COLO668 (cell line): ENCODE measurements around the gene E2F7.
A peak's percentile ranks its signal among the peaks of the same experiment; 100 is the strongest.
"Not testable (repeated sequence)": the region's sequence is repeated elsewhere in the genome, so short reads cannot be mapped to it uniquely, and the experiment has no call there.

Experiments used
- DNase-seq: peaks from one replicate; lab custom pipeline; 2025; ENCODE audit not compliant: unreplicated experiment; lab: John Stamatoyannopoulos, UW

The E2F7 gene, protein sequence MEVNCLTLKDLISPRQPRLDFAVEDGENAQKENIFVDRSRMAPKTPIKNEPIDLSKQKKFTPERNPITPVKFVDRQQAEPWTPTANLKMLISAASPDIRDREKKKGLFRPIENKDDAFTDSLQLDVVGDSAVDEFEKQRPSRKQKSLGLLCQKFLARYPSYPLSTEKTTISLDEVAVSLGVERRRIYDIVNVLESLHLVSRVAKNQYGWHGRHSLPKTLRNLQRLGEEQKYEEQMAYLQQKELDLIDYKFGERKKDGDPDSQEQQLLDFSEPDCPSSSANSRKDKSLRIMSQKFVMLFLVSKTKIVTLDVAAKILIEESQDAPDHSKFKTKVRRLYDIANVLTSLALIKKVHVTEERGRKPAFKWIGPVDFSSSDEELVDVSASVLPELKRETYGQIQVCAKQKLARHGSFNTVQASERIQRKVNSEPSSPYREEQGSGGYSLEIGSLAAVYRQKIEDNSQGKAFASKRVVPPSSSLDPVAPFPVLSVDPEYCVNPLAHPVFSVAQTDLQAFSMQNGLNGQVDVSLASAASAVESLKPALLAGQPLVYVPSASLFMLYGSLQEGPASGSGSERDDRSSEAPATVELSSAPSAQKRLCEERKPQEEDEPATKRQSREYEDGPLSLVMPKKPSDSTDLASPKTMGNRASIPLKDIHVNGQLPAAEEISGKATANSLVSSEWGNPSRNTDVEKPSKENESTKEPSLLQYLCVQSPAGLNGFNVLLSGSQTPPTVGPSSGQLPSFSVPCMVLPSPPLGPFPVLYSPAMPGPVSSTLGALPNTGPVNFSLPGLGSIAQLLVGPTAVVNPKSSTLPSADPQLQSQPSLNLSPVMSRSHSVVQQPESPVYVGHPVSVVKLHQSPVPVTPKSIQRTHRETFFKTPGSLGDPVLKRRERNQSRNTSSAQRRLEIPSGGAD

DNA sequence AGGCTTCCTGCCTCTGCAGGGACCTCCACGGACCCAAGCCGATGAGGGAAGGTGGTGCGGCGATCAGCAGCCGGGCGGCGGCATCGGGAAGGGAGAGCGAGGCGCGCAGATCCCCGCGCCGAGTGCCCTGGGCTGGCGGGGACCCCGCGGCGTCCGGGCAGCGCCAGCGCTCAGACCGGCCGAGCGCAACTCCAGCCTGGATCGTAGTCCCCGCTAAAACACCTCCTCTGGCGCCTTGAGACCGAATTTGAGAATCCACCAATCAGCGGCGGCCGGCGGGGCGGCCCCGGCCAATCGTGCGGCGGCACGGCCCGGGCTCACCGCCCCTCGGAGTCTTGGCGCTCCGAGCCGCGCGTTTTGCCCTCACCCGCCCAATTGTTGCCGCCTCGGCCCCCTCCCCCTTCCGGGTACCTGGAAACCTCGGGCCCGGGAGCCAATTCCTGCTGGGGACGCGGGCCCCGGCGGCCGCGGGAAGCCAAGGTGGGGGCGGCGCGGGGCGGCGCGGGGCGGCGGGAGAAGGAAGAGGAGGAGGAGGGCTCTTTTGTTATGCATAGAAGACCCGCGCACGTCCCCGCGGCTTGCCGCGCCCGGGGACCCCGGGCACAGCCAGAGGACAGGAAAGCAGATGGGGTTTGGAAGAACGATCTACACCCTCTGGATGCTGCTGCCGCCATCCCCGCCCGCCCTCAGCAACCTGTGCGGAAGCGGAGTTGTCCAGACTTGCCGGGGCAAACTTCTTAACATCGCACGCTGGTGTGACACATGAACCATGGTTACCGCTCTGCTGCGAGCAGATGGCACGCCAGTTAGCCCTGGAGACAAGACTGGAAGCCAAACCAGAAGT lies at the start of gene E2F7:
Gene E2F7 (minus strand): TSS at position 209 of the 844 bp plus-strand sequence. CDS start 934 bp downstream, outside the sequence.
- peak; percentile 98 for DNase-seq

DNA sequence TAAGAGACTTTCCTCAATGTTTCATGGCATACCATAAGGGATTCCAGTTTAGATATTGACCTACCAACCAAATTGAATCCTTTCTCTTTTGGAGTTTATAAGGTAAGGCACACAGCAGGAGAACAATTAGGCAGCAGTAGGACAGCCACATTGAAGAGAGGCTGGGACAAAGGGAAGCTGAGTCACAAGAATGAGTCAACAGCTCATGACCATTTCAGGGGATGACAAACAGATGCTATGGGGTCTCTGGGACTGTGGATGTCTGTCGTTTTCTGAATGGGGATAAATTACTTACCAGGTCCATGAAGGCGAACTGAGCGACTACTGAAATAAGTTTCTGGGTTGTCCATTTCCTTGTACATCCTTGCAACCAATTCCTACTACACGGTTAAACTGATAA lies 48.6 kb upstream of the E2F7 start:
- no peak for DNase-seq

DNA sequence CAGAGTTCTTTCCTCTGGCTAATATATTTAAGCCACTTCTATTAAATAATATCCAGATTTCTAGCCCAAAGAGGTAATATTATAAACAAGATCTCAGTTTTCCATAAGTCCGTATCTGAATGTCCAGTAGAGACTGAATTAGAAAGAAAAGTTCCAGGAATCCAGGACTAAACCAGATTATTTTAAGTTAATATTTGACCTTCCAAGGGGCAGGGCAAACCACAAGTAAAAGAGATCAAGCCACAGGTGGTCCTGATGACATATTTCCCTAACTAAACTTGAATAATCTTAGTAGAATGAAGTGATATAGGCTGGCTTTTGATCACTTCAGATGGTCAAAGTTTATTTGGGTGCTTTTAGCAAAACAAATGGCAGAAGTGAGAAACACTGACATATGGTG lies 43.3 kb upstream of the E2F7 start:
- no peak for DNase-seq

DNA sequence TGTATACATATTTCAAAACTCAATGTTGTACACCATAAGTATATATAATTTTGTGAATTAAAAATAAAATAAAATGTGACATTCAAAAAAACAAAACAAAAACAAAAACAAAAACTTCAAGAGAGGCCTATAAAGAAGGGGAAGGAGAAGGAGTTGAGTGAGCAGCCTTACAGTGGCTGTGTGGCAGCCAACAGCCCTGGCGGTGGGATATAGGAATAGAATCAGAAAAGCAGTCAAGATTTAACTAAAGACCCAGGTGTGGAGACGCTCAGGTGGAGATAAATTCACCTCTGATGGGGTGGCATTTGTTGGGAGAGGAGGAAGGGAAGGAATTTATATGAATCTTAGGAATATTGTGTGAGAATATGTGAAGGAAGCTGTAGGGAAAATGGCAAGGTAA lies 41.8 kb upstream of the E2F7 start:
- DNase-seq: no peak

DNA sequence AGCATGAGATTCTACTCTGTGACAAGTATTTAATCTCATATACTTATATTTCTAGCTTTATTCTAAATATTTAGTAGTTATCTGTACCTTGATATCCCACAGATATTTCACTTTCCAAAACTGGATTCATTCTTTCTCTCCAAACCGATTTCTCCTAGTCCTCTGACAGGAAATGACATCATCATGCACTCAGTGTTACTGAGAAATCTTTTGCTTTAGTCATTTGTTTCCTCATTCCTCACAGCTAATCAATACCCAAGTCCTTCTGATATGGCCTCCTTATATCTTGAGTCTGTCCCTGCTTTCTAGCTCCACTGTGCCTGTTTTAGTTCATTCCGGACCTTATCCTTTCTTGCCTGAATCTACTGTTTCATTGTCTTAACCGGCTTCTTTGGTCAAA lies 39.4 kb upstream of the E2F7 start:
- no peak for DNase-seq

DNA sequence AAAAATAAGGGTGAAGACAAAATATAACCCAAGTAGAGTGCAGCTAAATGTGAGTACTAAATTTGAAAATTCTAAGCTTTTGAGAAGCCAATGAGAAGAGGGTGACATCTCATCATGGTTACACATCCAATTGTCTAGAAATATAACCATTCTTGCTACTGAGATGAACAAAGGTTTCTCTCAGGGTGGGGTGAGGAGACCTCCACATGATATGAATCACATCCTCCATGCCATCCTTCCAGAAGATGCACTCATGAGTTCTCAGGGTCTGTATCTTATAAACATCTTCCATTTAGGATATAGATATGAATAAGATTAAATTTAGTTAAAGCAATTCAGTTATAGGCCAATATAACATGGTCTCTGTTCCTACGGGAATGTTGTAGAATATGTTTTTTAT lies 38.9 kb upstream of the E2F7 start:
- no peak for DNase-seq

DNA sequence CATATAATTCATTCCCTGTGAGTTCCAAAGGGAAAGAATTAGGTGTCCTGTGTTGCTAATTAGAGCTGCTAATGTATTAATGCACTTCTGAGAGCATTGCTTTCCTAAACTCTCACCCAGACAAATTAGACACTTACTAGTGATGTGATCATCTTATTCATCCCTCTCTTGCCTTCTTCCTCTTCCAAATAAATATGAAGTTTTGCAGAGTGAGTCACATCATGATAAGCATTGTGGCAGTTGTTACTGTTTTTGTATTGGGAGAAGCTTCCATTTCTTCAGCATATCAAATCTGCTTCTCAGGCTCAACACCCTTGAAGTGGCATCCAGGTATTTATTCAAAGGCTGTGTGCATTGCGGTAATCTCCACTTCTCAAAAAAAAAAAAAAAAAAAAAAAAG lies 37.3 kb upstream of the E2F7 start:
- no peak for DNase-seq

DNA sequence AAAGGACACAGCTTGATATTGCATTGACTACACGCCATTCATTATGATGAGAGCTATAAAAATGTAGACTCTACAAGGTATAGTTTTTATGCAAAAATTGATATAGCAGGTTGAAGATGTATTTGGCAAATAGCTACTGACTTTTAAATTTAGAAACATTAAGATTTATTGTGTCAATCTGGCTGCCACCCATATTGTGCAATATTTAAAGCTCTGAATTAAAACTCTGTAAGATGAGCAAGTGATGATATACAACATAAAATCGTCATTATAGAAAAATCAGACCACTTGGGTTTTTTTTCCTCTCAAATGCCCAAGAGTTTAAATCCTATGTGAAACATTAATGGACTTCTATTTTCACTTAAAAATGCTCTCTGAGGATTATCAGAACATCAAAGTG lies 36.8 kb upstream of the E2F7 start:
- DNase-seq: no peak

DNA sequence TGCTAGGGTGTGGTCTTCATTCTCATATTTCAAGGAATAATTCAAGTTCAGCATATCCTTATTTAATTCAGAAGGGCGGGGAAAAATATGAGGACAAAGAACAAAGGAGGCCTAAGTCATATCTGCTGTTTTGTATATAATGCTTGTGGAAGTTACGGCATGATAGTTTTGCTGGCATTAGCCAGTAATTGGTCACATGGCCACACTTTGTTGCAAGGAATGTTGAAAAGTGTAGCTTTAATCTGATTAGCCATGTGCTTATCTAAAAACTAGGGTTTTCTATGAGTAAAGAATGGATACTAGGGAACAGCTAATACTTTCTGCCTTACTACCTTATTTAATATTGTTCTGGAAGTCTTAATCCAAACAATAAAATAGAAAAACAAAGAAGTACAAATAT lies 34.4 kb upstream of the E2F7 start:
- DNase-seq: no peak

DNA sequence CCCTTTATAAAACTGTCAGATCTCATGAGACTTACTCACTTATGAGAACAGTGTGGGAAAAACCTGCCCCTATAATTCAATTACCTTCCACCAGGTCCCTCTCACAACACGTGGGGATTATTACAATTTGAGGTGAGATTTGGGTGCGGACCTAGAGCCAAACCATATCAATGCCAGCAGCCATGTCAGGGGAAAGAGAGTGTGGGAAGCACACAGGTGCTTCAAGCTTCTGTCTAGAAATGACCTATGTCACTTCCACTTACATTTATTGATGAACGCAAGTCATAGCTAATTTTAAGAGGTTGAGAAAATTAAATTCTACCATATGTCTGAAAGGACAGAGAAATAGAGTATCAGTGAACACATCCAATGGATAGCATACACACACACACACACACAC lies 32.5 kb upstream of the E2F7 start:
- no peak for DNase-seq

DNA sequence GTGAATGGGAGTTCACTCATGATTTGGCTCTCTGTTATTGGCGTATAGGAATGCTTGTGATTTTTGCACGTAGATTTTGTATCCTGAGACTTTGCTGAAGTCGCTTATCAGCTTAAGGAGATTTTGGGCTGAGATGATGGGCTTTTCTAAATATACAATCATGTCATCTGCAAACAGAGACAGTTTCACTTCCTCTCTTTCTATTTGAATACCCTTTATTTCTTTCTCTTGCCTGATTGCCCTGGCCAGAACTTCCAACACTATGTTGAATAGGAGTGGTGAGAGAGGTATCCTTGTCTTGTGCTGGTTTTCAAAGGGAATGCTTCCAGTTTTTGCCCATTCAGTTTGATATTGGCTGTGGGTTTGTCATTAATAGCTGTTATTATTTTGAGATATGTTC lies 26.9 kb upstream of the E2F7 start:
- DNase-seq: not testable (repeated sequence)

DNA sequence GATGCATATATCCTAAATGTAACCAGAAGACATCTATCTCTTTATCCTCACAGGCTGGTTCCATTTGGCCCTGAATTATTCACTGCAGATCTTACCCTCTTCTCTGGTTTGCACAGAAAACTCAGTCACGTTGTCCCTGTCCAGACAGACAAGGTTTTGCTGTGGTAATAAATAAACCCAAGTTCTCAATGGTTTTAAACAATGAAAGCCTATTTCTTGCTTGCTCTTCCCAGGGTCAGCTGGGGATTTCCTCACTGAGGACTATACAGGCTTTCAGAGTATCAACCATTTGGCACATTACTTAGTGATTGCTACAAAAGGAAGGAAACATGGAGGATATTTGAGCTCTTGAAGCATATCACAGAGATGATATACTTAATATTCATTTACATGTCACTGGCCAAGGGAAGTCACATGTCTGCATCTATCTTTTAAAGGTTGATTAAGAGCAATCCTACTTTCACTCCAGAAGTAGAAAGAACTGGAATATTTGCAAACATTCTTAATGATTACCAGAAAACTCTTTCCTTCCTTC lies 24.4 kb upstream of the E2F7 start:
- no peak for DNase-seq

DNA sequence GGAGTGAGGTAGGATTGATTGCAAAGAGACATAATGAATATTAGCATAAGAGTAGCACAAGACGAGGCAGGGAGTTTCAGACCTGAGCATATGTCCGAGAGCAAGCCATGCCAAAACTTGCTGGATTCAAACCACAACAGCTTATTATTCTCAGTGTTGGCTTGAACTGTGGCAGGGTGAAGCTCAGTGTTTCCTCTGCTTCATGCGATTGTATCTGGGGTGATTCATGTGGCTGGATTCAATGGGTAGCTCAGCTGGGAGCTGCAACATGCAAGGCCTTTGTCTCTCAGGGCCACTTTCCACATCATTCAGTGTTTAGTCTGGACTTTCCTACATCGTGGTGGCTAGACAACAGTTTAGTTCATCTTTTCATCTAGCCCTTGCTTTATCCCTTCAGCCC lies 22.1 kb upstream of the E2F7 start:
- no peak for DNase-seq

DNA sequence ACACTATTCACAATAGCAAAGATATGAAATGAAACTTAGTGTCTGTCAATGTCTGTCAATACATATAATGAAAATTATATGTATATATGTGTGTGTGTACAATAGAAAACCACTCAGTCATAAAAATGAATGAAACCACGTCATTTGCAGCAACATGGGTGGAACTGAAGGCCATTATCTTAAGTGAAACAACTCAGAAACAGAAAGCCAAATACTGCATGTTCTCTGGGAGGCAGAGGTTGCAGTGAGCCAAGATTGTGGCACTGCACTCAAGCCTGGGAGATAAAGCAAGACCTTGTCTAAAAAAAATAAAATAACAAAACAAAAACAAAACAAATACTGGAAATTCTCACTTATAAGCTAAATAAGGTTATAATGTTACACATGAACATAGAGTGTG lies 16.7 kb upstream of the E2F7 start:
- no peak for DNase-seq

DNA sequence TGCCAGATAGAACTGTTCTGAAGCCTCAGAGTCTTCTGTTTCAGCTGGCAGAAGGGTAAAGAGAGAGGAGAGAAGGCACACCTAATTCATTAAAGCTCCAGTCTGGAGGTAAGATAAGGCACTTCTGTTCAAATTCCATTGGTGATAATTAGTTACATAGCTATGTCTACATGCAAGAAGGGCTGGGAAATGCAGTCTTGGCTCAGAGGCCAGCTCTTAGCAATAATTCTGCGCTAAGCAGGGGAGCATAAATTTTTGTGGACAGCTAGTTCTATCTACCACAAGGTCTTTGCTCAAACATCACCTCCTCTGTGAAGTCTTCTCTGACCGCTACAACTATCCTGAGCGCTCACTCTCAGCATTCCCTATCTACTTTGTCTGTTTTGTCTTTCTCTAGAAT lies 14.3 kb upstream of the E2F7 start:
- no peak for DNase-seq

DNA sequence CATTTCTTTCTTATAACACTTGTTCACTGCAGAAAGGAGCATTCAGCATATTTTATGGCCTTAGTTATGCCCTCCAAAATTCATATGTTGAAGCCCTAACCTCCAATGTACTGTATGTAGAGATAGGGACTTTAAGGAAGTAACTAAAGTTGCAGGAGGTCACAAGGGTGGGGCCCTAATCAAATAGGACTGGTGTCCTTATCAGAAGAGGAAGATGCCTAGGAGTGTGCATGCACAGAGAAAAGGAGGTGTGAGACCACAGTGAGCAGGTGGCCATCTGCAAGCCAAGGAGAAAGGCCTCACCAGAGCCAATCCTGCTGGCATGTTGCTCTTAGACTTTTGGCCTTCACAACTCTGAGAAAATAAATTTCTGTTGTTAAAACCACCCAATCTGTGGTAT lies 12.9 kb upstream of the E2F7 start:
- DNase-seq: no peak

DNA sequence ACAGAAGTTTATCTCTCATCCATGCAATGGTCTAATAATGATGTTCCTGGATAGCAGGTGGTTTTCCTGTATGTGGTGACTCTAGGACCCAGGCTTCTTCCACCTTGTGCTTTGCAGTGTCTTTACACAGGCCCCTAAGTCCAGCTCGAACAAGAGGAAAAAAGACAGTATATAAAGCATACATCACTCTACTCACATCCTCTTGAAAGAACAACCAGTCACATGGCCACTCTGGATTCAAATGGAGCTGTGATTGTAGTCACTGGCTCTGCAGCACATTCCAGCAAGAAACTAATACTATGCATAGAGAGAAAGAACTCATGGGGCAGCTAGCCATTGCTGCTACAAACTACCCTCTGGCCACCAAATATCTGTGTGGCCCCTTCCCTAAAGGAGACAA lies 11.5 kb upstream of the E2F7 start:
- DNase-seq: no peak

DNA sequence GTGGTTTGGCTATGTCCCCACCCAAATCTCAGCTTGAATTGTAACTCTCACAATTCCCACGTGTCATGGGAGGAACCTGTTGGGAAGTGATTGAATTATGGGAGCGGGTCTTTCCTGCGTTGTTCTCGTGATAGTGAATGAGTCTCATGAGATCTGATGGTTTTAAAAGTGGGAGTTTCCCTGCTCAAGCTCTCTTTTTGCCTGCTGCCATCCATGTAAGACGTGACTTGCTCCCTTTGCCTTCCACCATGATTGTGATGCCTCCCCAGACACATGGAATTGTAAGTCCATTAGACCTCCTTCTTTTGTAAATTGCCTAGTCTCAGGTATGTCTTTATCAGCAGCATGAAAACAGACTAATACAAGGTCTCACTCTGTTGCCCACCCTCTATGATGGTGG lies 8.5 kb upstream of the E2F7 start:
- DNase-seq: not testable (repeated sequence)

DNA sequence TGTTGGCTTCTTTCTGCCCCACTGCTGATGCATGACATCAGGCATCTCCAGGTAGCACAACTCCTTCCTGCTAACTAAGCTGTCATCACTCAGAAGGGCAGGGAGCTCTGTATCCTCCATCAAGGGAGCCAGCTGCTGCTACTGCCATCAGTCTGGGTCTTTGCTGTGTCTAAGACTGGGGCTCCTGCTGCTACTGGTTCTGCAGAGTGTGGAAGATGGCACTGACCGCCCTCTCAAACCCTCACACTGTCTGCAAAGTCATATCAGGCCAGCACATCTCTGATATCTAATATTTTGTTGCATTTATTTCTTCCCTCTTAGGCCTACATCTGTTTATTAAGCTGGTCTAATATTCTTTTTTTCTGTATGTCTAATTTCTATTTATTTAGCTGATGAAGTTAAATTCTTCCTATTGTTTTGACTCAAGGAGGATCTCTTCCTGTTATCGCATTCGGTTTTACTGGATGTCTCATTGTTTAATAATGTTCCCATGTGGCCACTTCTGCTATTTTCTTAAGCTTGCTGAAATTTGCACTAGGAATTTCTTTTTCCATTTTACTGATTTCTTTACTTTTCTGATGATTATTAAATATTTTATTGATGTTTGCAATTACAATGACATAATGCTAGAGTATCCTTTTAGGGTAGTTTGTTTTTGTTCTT lies 7.6 kb upstream of the E2F7 start:
- DNase-seq: no peak

DNA sequence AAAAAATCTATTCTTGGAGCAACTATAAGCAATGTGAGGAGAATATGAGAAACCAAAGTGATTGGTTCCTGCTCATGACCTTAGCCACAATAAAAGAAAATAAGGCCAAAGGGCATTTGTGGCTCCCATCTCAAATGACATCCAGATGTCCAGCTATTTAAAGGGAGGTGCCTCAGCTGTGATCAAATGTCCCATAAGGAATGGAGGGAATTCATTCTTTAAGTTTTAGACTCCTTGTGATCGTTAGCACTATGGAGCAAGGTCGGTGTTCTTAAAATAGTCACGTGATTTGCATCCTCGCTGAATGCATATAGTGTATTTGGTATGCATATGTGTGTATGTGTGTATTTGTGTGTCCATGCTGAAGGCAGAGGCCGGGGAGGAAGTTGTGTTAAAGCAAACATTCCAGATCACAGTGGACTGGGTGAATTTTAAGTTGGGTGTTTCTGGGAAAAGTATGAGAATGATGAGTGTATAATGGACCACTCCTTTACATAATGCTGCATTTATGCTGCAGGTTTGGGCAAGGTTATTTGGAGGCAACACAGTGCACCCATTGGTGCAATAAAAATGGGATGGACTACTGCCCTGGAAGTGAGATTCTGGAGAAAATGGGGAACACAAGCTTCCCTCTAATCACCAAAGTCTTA lies 5.6 kb upstream of the E2F7 start:
- no peak for DNase-seq
